Measurements from ENCODE around the gene GRIA1. TPM values are rescaled to one million over a fixed set of nuclear protein-coding genes. Genes with fewer than 3 reads are reported as not detected.

The GRIA1 gene
- polyA plus RNA-seq, 2 donors, result 0.01 TPM; not detected in 1

DNA sequence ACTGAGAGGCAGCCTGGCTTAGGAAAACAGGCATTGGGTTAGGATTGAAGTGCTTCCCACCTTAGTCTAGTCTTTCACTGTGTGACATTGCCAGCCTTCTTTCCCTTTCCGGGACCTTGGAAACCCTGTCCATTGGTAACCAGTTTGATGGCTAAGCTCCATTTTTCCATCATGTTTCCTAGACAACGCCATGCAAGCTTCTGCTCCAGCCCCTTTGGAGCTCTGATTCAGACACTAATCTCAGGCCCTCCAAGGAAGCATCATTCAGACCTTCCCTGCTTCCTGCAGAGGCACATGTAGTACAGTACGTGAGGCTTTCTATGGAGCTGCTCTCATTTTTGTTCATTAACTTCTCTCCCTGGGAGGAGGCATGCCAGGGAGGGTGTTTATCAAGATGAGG is 68.5 kb downstream of the GRIA1 start:
- no peaks in the 10 kb centered on the region for H3K4me1 ChIP-seq (ENCODE audit: control insufficient read depth in 2 of 2, insufficient read depth in 2 of 2, low read length in 1 of 2)
- WGBS, 2 donors, result 75 to 77% methylated on average over 3 of the region's 3 CpGs
- no peaks in the 10 kb centered on the region for H3K27me3 ChIP-seq (ENCODE audit: control insufficient read depth in 1 of 2, insufficient read depth in 2 of 2, low read length in 2 of 2)
- no peak overlapping the region for H3K27ac ChIP-seq (ENCODE audit: low read depth in 2 of 2, low read length in 1 of 2)
- H3K36me3 ChIP-seq (ENCODE audit: control insufficient read depth in 2 of 2, insufficient read depth in 2 of 2, low read length in 1 of 2), result no peaks in the 10 kb centered on the region
- H3K9me3 ChIP-seq (ENCODE audit: control insufficient read depth in 2 of 2, insufficient read depth in 1 of 2, low read depth in 1 of 2, low read length in 1 of 2), result peaks cover 0 to 2% of the 10 kb centered on the region in 2 donors
- no peak overlapping the region for H3K4me3 ChIP-seq (ENCODE audit: low read depth in 1 of 2, low read length in 2 of 2)

DNA sequence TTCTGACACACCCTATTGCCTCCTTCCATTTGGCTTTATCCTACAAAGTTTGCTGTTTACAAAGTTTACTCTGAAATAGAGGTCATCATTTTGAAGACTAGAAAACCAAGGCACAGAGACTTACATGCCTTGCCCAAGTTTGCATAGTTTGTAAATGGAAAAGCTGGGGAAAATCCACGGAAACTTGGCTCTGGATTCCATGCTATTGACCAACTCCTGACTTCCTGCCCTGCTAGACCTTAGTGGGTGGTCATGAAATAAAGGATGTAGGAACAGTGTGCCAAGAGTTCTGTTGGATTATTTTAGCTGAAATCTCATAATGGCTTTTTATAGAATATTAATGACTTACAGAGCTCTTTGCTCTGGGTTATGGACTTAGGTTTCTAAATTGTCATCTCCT is 69.5 kb downstream of the GRIA1 start:
- peaks cover 0 to 2% of the 10 kb centered on the region in 2 donors for H3K9me3 ChIP-seq (ENCODE audit: control insufficient read depth in 2 of 2, insufficient read depth in 1 of 2, low read depth in 1 of 2, low read length in 1 of 2)
- WGBS, 2 donors, result 48 to 50% methylated on average over 1 of the region's 1 CpG
- no peak overlapping the region for H3K27ac ChIP-seq (ENCODE audit: low read depth in 2 of 2, low read length in 1 of 2)
- H3K4me1 ChIP-seq (ENCODE audit: control insufficient read depth in 2 of 2, insufficient read depth in 2 of 2, low read length in 1 of 2), result no peaks in the 10 kb centered on the region
- no peaks in the 10 kb centered on the region for H3K27me3 ChIP-seq (ENCODE audit: control insufficient read depth in 1 of 2, insufficient read depth in 2 of 2, low read length in 2 of 2)
- H3K36me3 ChIP-seq (ENCODE audit: control insufficient read depth in 2 of 2, insufficient read depth in 2 of 2, low read length in 1 of 2), result no peaks in the 10 kb centered on the region
- no peak overlapping the region for H3K4me3 ChIP-seq (ENCODE audit: low read depth in 1 of 2, low read length in 2 of 2)

DNA sequence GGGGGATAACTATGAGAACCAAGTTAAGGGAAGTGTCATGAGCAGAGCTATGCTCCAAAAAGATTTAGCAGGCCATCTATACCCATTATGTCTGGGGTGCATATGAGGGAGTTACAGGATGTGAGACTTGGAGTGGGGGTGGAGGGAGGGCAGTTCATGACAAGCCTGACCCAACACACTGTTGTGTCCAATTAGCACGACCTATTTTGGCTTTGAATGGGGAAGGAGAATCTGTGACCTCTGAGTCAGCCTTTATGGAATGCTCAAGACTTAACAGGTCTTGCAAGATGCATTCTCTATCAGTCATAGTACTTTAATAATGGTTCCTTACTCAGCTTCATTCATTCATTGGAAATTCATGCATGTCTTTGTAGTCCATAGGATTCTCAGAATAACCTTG is 71.7 kb downstream of the GRIA1 start:
- 31 to 41% methylated on average over 1 of the region's 1 CpG for WGBS, 2 donors
- Histone ChIP-seq H3K4me1 (ENCODE audit: control insufficient read depth in 2 of 2, insufficient read depth in 2 of 2, low read length in 1 of 2) (no peaks in the 10 kb centered on the region), H3K36me3 (ENCODE audit: control insufficient read depth in 2 of 2, insufficient read depth in 2 of 2, low read length in 1 of 2) (no peaks in the 10 kb centered on the region), H3K9me3 (ENCODE audit: control insufficient read depth in 2 of 2, insufficient read depth in 1 of 2, low read depth in 1 of 2, low read length in 1 of 2) (peaks cover 0 to 2% of the 10 kb centered on the region in 2 donors), H3K27me3 (ENCODE audit: control insufficient read depth in 1 of 2, insufficient read depth in 2 of 2, low read length in 2 of 2) (no peaks in the 10 kb centered on the region), H3K4me3 (ENCODE audit: low read depth in 1 of 2, low read length in 2 of 2) (no peak overlapping the region), H3K27ac (ENCODE audit: low read depth in 2 of 2, low read length in 1 of 2) (no peak overlapping the region)

DNA sequence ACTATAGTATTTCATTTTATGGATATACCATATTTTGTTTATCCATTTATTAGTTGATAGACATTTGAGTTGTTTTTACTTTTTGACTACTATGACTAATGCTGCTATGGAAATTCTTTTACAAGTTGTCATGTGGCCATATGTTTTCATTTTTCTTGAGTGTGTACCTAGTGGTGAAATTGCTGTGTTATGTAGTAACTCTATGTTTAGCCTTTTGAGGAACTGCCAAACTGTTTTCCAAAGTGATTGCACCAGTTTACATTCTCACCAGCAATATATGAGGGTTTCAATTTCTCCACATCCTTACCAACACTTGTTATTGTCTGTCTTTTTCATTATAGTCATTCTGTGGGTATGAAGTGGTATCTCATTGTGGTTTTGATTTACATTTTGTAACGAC is 75.4 kb downstream of the GRIA1 start:
- 47 to 69% methylated on average over 1 of the region's 1 CpG for WGBS, 2 donors
- H3K4me1 ChIP-seq (ENCODE audit: control insufficient read depth in 2 of 2, insufficient read depth in 2 of 2, low read length in 1 of 2), result no peaks in the 10 kb centered on the region
- H3K36me3 ChIP-seq (ENCODE audit: control insufficient read depth in 2 of 2, insufficient read depth in 2 of 2, low read length in 1 of 2), result no peaks in the 10 kb centered on the region
- peaks cover 0 to 2% of the 10 kb centered on the region in 2 donors for H3K9me3 ChIP-seq (ENCODE audit: control insufficient read depth in 2 of 2, insufficient read depth in 1 of 2, low read depth in 1 of 2, low read length in 1 of 2)
- H3K4me3 ChIP-seq (ENCODE audit: low read depth in 1 of 2, low read length in 2 of 2), result no peak overlapping the region
- no peak overlapping the region for H3K27ac ChIP-seq (ENCODE audit: low read depth in 2 of 2, low read length in 1 of 2)
- H3K27me3 ChIP-seq (ENCODE audit: control insufficient read depth in 1 of 2, insufficient read depth in 2 of 2, low read length in 2 of 2), result no peaks in the 10 kb centered on the region

DNA sequence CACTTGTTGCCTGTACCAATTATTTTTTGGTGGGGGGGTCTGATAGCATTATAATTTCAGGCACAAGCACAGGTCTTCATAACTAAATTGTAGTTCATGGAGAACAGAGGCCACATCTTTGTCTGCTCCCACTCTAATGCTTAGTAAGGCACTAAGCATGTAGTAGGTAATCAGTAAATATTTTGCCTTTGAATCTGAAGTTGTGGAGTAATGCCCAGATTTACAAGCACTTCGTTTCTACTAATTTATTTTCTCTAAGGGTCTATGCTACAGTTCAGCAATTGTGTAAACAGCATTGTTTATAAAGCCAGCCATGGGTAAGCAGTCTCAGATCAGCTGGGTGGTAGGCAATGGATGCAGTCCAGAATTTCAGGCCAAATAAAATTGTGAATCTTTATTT is 78.6 kb downstream of the GRIA1 start:
- Histone ChIP-seq H3K4me3 (ENCODE audit: low read depth in 1 of 2, low read length in 2 of 2) (no peak overlapping the region), H3K9me3 (ENCODE audit: control insufficient read depth in 2 of 2, insufficient read depth in 1 of 2, low read depth in 1 of 2, low read length in 1 of 2) (no peaks in the 10 kb centered on the region), H3K27ac (ENCODE audit: low read depth in 2 of 2, low read length in 1 of 2) (no peak overlapping the region), H3K36me3 (ENCODE audit: control insufficient read depth in 2 of 2, insufficient read depth in 2 of 2, low read length in 1 of 2) (no peaks in the 10 kb centered on the region), H3K27me3 (ENCODE audit: control insufficient read depth in 1 of 2, insufficient read depth in 2 of 2, low read length in 2 of 2) (no peaks in the 10 kb centered on the region), H3K4me1 (ENCODE audit: control insufficient read depth in 2 of 2, insufficient read depth in 2 of 2, low read length in 1 of 2) (no peaks in the 10 kb centered on the region)
- 25 to 38% methylated on average over 1 of the region's 1 CpG for WGBS, 2 donors

DNA sequence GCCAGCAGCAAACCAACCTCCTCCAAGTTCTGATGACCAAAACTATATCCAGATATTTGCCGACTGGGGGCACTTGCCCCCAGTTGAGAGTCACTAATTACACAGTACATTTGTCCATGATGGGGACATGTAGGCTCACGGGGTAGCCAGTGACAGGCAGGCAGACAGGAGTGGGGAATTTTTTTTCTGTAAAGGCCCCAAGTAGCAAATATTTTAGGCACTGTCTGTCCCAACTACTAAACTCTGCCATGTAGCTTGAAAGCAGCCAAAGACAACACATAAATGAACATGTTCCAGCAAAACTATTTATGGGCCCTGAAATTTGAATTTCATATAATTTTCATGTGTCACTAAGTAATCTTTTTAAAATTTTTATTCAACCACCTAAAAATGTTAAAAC is 80.7 kb downstream of the GRIA1 start:
- H3K27me3 ChIP-seq (ENCODE audit: control insufficient read depth in 1 of 2, insufficient read depth in 2 of 2, low read length in 2 of 2), result no peaks in the 10 kb centered on the region
- 73 to 80% methylated on average over 2 of the region's 2 CpGs for WGBS, 2 donors
- H3K27ac ChIP-seq (ENCODE audit: low read depth in 2 of 2, low read length in 1 of 2), result no peak overlapping the region
- H3K4me1 ChIP-seq (ENCODE audit: control insufficient read depth in 2 of 2, insufficient read depth in 2 of 2, low read length in 1 of 2), result no peaks in the 10 kb centered on the region
- H3K9me3 ChIP-seq (ENCODE audit: control insufficient read depth in 2 of 2, insufficient read depth in 1 of 2, low read depth in 1 of 2, low read length in 1 of 2), result no peaks in the 10 kb centered on the region
- no peak overlapping the region for H3K4me3 ChIP-seq (ENCODE audit: low read depth in 1 of 2, low read length in 2 of 2)
- H3K36me3 ChIP-seq (ENCODE audit: control insufficient read depth in 2 of 2, insufficient read depth in 2 of 2, low read length in 1 of 2), result no peaks in the 10 kb centered on the region

DNA sequence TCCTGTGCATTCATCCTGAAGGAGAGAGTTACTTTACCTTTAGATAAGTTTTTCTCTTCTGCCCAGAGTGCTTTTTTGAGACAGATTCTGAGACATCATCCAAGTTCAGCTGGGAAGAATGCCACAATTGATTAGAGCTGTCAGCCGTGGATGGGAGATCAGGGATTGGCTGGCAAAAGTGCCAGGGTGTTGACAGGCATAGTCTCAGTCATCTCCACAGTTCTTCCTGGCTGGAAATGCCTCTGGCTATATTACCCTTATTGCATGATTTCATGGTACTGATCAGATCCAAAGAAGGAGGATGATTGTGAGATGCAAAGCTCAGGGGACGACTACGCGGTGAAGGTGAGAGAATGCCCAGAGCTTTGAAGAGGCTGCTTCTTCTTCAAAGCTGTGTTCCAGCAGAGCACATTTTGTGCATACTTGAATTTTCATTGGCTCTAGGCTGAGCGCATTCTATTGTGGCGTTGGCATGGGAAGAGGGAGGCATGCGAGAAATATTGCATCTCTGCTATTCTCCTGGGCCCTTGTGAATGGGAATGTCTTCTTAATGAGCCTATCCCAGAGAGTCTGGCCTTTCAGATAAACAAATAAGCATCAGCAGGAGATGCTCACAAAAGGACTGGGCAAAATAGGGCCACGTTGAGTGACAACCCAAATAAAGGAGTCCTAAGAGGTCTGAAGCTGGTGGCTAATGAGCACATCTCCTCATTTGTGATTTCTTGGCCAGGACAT is 82.1 kb downstream of the GRIA1 start:
- Histone ChIP-seq H3K4me1 (ENCODE audit: control insufficient read depth in 2 of 2, insufficient read depth in 2 of 2, low read length in 1 of 2) (no peaks in the 10 kb centered on the region), H3K27me3 (ENCODE audit: control insufficient read depth in 1 of 2, insufficient read depth in 2 of 2, low read length in 2 of 2) (no peaks in the 10 kb centered on the region), H3K27ac (ENCODE audit: low read depth in 2 of 2, low read length in 1 of 2) (no peak overlapping the region), H3K9me3 (ENCODE audit: control insufficient read depth in 2 of 2, insufficient read depth in 1 of 2, low read depth in 1 of 2, low read length in 1 of 2) (no peaks in the 10 kb centered on the region), H3K4me3 (ENCODE audit: low read depth in 1 of 2, low read length in 2 of 2) (no peak overlapping the region), H3K36me3 (ENCODE audit: control insufficient read depth in 2 of 2, insufficient read depth in 2 of 2, low read length in 1 of 2) (no peaks in the 10 kb centered on the region)
- 82 to 83% methylated on average over 8 of the region's 8 CpGs for WGBS, 2 donors

DNA sequence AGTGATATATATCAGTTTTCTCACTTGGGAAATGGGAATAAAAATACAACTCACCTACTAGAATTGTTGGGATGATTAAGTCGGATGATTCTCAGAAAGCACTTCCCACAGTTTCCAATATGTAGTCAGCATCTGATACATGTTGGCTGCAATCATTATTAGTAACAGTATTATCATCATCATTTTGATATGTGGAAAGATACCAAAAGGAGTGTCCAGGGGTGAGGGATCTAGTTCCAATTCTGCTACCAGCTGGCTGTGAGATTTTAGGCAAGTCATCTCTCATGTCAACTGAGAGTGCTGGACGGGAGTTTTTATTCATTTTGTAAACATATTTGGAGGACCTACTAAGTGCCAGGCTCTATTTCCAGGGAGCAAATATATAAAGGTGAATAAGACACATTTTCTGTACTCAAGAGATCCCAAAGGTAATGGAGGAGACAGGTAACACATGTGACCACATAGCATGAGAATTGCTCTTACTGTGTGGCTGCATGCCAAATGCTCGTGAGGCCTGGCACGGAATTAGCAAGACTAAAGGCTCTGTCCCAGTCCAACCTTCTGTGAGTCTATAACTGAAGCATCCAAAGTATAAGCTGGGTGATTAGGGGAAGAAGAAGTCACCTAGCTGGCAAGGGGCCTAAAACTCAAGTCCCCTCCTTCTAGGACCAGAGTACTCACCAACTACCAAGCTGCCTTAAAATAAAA is 83.0 kb downstream of the GRIA1 start:
- H3K27me3 ChIP-seq (ENCODE audit: control insufficient read depth in 1 of 2, insufficient read depth in 2 of 2, low read length in 2 of 2), result no peaks in the 10 kb centered on the region

DNA sequence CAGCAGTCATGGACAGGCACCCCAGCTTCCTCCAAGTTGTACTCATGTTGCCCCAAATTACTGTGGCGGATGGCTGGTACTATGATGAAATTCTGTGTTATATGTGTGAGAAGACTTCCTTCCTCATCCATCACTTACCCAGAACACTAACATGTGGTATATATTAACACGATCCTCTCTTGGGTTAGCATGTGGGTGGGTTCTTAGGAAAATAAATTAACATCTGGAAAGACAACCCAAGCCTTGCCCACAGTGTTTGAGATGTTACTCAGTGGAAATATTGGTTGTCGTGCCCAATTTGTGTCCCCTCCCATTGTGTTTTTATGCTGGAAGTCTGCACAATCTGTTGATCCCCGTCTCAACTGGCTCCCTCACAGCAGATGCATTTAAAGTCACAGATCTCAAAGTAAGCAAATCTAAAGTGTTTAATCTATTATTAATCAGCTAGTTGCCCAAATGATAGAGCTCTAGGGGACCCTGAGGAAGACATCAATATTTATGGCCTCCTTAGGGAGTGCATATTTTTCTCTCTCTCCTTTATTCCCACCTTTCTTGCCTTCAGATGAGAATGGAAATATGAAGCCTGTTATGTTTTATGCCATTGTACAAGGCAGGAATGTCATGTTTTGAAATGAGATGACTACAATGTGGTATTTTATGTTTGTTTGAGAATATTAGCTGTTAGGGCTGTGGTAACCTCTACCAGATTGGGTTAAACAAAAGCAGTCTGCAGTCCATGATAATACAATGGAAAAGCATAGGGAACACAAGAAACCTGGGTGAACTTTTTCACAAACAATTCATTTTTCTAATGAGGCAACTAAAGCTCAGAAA is 93.9 kb downstream of the GRIA1 start:
- Histone ChIP-seq H3K27ac (ENCODE audit: low read depth in 2 of 2, low read length in 1 of 2) (no peak overlapping the region), H3K4me1 (ENCODE audit: control insufficient read depth in 2 of 2, insufficient read depth in 2 of 2, low read length in 1 of 2) (no peaks in the 10 kb centered on the region), H3K4me3 (ENCODE audit: low read depth in 1 of 2, low read length in 2 of 2) (no peak overlapping the region), H3K27me3 (ENCODE audit: control insufficient read depth in 1 of 2, insufficient read depth in 2 of 2, low read length in 2 of 2) (no peaks in the 10 kb centered on the region), H3K9me3 (ENCODE audit: control insufficient read depth in 2 of 2, insufficient read depth in 1 of 2, low read depth in 1 of 2, low read length in 1 of 2) (no peaks in the 10 kb centered on the region), H3K36me3 (ENCODE audit: control insufficient read depth in 2 of 2, insufficient read depth in 2 of 2, low read length in 1 of 2) (no peaks in the 10 kb centered on the region)
- WGBS, 2 donors, result 46 to 53% methylated on average over 4 of the region's 4 CpGs

More for the DNA sequence above, 83.0 kb downstream of the GRIA1 start:
- H3K9me3 ChIP-seq (ENCODE audit: control insufficient read depth in 2 of 2, insufficient read depth in 1 of 2, low read depth in 1 of 2, low read length in 1 of 2), result no peaks in the 10 kb centered on the region
- no peaks in the 10 kb centered on the region for H3K36me3 ChIP-seq (ENCODE audit: control insufficient read depth in 2 of 2, insufficient read depth in 2 of 2, low read length in 1 of 2)
- H3K27ac ChIP-seq (ENCODE audit: low read depth in 2 of 2, low read length in 1 of 2), result no peak overlapping the region
- 60 to 68% methylated on average over 4 of the region's 4 CpGs for WGBS, 2 donors
- H3K4me1 ChIP-seq (ENCODE audit: control insufficient read depth in 2 of 2, insufficient read depth in 2 of 2, low read length in 1 of 2), result no peaks in the 10 kb centered on the region
- no peak overlapping the region for H3K4me3 ChIP-seq (ENCODE audit: low read depth in 1 of 2, low read length in 2 of 2)

Measured in esophagus (tissue), 2 donors.